Head of caudate nucleus (tissue), 42 donors: ENCODE results near the gene IGFN1.
"Not testable (repeated sequence)": the region's sequence is repeated elsewhere in the genome, so short reads cannot be mapped to it uniquely, and the experiment has no call there.

Experiments
- DNase-seq, 42 donors: peaks; one replicate each; pipeline versions ENCODE4 v3.0.0 to v3.0.0-alpha.2; 2020 to 2021; ENCODE audit warnings: mixed read lengths in 7 of 42
- intact Hi-C: fragments of 100-400 bp; cut with DNase I; formaldehyde crosslinking; loops from one replicate; pipeline ENCODE4 v1.15.0; 2022

Gene IGFN1

GRCh38 chr1:201156819-201157218 is 33.8 kb upstream of the IGFN1 start:
- DNase-seq, result no peak
- intact Hi-C loops, result no loop called here

GRCh38 chr1:201157949-201158348 is 32.7 kb upstream of the IGFN1 start:
- DNase-seq, result no peak
- intact Hi-C loops, result no loop called here

DNA sequence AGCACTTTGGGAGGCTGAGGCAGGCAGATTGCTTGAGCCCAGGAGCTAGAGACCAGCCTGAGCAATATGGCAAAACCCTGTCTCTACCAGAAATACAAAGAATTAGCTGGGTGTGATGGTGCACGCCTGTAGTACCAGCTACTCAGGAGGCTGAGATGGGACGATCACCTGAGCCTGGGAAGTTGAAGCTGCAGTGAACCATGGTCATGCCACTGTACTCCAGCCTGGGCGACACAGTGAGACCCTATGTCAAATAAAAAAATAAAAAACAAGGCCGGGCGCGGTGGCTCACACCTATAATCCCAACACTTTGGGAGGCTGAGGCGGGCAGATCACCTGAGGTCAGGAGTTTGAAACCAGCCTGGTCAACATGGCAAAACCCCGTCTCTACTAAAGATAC is 27.6 kb upstream of the IGFN1 start:
- DNase-seq, intact Hi-C loops: not testable (repeated sequence)

GRCh38 chr1:201163707-201164106 is 26.9 kb upstream of the IGFN1 start:
- no peak for DNase-seq
- intact Hi-C loops, result no loop called here

GRCh38 chr1:201164645-201165044 is 26.0 kb upstream of the IGFN1 start:
- no peak for DNase-seq
- intact Hi-C loops, result no loop called here

DNA sequence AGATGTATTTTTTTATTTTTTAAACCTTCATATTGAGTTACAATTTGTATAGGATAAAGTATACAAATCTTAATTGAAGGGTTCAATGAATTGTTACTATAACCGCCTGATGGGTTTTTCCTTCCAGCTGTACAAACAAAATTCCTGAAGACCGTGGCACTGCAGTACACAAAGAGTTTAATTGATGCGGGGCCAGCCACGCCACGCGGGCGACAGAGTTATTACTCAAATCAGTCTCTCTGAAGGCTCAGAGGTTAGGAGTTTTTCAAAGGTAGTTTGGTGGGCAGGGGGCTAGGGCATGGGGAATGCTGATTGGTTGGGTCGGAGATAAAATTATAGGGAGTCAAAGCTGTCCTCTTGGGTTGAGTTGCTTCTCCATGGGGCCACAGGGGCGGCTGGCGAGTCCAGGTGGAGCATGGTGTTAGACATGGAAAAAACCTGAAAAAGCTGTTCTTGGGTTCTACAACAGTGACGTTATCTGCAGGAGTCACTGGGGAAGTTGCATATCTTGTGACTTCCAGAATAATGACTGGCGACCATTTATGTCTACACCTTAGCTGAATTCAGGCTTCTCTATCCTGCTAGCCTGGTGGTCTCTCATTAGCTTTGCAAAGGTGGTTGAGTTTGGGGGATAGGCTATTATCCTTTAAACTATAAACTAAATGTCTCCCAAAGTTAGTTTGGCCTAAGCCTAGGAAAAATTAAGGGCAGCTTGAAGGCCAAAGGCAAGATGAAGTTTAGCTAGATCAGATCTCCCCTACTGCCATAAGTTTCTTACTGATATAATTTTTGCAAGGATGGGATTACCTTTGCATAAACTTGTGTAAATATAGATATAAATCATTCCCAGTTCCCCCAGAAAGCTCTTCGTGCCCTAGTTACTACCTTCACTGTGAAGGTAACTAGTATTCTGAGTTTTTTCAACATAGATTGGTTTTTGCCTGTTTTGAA is 23.3 kb upstream of the IGFN1 start:
- no peak for DNase-seq
- intact Hi-C loops, result no loop called here

- intact Hi-C loops, result no loop called here
- DNase-seq, result no peak
Measured at GRCh38 chr1:201169203-201169602, 21.4 kb upstream of the IGFN1 start.

- DNase-seq, result no peak
- intact Hi-C loops, result loop anchor here (2.0 kb wide), 1 partner anchor 15 kb away; the partner anchor contains the start of gene TMEM9
Measured at GRCh38 chr1:201169971-201170532, 20.6 kb upstream of the IGFN1 start.

- intact Hi-C loops, result loop anchor here (2.0 kb wide), 1 partner anchor 16 kb away; the partner anchor contains the start of gene TMEM9
- peak; percentile 81 to 97 (median 93) for DNase-seq
Measured at GRCh38 chr1:201170533-201171062, 20.0 kb upstream of the IGFN1 start.

DNA sequence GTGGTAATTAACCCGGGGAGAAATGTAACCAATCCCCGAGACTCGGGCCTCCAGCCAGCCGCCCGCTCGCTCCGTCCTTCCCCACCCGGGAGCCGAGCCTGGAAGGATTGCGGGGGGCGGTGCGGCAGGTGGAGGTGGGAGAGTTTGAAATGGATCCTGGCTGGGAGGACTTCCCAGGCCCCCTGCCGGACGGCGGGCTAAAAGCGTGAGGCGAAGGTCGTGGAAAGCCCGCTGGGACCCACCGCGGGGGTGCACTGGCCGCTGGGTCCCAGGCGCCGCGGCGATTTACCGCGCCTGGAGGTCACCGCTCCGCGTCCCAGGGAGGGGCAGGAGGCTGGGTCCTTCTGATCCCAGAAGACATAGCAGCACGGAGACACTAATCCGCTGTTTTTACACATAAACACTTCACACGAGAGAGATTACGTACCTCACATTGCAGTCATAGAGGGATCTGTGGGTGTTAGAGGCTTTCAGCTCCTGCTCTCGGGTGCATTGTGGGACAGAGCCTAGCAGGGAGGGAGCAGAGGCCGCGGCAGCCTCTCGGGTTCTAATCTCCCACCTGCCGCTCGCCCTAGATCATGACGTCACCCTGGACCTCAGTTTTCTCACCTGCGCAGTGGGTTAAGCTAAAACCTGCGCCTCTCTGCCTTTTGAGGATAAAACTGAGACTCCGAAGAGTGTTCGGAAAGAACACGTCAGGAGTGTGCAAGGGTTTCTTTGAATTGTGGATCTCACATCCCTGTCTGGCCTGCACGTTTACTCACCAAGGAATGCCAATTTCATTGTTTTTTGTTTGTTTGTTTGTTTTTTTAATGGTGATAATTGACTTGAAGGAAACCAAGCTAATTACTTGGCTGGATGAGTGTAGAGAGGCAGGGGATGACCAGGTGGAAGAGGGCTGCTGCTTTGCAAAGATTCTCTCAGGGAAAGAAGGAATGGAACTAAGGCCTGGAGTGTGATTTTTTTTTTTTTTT is 19.3 kb upstream of the IGFN1 start:
- intact Hi-C loops, result loop anchor here (2.0 kb wide), 1 partner anchor 17 kb away; the partner anchor contains the start of gene TMEM9
- DNase-seq, result peak; percentile 21 to 80 (median 52)

GRCh38 chr1:201172326-201172725 is 18.3 kb upstream of the IGFN1 start:
- no peak for DNase-seq
- intact Hi-C loops, result no loop called here

DNA sequence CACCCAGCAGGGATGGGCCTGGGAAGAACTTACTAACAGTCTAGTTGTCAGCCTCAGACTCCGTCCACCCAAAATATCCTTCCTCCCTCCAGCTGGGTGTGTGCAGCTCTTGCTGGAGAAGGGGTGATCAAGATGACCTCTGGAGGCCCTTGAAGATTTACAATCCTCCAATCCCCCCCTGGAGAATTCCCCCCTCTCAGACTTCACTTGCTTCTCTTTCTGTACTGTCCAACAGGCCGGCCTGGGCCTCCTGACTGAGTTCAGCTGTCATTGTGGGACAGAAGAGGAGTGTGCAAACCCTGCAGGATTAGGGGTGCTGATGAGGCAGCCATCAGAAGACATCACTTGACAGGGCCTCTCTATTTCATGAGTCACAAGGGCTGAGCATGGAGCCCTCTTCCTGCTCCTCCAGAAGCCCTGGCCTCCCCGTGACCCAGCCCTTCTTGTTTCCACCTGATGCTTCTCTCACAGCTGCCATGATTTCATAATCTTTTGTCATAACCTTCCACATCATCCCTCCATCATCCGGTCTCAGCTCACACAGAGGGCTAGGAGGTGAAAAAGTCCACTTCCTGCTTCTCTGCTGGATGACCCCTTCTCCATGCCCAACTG is 17.5 kb upstream of the IGFN1 start:
- no peak for DNase-seq
- intact Hi-C loops, result no loop called here

DNA sequence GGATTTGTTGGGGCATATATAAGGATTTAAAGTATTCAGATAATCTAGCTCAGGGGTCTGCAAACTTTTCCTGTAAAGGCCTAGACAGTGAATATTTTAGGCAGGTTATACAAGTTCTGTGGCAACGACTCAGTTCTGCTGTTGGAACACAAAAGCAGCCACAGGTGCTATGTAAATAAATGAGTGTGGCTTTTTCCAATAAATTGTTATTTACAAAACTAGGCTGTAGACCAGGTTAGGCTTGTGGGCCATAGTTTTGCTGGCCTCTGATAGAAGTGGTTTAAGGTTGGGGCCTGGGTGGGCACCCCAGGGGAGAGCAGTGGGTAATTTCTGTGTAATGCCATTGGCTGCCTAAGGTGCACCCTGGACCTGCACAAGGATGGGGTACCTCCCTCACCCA is 16.9 kb upstream of the IGFN1 start:
- DNase-seq, result no peak

DNA sequence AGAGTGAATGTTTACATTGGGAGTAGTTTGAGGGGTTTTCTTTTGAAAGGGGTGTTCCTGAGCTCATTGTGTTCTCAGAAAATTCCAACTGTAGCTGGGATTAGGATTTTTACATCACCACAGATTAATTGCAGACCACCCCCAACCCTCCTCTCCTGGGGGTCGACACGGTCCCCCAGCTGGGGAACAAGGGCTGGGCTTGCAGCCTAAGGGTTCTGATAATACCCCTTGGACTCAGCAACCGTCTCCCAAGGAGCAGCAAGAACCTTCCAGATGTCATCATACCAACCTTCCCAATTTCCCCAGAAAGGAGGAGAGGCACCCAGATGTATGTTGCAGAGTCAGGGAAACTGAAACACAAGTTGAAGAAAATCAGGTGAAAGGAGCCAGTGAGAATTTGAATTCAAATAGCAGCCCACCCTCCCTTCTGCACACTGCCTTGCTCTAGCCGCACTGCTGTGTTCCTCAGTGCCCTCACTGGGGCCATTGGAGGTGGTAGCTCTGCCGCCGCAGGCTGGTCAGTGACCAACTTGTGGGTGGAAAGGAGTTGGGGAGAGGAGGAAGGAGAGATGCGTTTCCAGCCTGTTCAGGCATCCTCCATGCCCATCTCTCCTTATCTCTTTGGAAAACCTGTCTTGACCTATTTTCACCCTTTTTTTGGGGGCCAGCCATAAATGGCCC is 14.7 kb upstream of the IGFN1 start:
- intact Hi-C loops, result no loop called here
- no peak for DNase-seq

More for the DNA sequence above, 16.9 kb upstream of the IGFN1 start:
- intact Hi-C loops, result no loop called here

DNA sequence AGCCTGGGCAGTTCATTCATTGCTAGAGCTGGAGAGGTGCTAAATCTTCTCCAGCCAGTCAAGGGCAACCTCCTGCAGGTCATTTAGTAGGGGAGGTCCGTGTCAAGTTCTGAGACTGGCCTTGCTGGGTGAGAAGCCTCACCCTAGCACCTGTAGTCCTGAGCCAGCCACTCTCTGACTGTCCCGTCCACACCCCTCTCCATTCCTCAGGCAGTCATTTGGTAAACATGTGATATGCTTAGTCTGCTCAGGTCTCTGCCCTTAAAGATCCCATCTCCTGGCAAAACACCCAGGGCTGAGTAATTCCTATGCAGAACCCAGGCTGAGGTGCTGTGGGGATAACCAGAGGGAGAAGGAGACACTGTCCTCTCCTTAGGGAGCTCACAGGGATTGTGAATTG is 13.7 kb upstream of the IGFN1 start:
- no peak for DNase-seq
- intact Hi-C loops, result no loop called here

DNA sequence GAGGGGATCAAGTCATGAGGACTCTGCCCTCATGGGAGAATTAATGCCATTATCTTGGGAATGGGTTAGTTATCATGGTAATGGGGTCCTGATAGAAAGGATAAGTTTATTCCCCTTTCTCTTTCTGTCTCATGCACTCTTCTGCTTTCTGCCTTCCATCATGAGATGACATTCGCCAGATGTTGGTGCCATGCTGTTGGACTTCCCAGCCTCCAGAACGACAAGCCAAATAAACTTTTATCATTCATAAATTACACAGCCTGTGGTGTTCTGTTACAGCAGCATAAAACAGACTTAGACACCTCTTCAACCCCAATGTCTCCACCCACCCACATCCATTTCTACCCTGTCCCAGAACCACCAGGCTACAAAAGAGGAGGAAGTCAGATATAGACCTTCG is 11.9 kb upstream of the IGFN1 start:
- DNase-seq, result no peak
- intact Hi-C loops, result no loop called here

DNA sequence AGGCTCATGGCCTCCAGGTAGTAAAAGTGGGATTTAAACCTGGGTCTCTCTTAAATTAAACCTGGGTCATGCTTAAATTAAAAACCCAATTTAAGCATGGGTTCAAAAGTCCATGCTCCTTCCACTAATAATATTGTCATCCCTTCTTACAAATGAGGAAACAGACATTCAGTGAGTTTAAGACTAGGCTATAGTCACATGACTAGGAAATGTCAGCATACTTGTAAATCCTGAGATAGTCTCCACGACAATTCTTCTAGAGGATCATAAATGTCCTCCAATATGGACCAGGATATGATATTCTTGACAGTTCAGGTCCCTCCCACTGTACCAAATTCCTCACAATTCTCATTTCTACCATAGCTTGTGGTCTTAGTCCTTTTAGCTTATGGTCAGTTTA is 10.5 kb upstream of the IGFN1 start:
- DNase-seq, result no peak
- intact Hi-C loops, result no loop called here

DNA sequence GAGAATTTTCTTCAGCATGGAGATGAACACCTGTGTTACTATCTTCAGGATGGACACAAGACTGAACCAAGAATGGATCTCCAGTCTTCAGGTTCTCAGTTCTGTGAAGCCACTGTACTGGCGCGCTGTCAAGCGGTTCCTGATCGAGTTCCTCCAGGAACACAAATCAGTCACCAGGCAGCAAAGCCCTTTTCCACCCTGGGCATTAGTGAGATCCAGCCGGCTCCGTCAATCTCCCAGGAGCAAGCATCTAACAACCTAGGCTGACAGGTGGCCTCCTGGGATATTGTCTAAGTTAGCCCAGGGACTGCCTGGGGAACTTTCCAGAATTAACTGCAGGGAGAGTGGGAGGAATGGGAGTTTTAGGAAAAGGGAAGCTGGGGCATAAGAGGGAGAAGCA is 9.7 kb upstream of the IGFN1 start:
- no peak for DNase-seq
- intact Hi-C loops, result no loop called here
